Thyroid gland (tissue), 4 donors: ENCODE data around the gene SPRR2E.
"Not testable (repeated sequence)": the region's sequence is repeated elsewhere in the genome, so short reads cannot be mapped to it uniquely, and the experiment has no call there.

Source experiments
- CTCF ChIP-seq, 6 experiments: fragments of 200-600 bp in 3 of 6; fragments of 450-650 bp in 3 of 6; sonication (generic) in 3 of 6; IDR thresholded peaks; one replicate each; pipeline ENCODE4 v1.5.1; 2016 to 2019; ENCODE audit warnings: antibody characterized with exemption in 6 of 6, mild to moderate bottlenecking in 2 of 6, inconsistent platforms in 1 of 6, moderate library complexity in 1 of 6
- POLR2A ChIP-seq, 2 donors: fragments of 450-650 bp; IDR thresholded peaks; one replicate each; pipeline ENCODE4 v1.6.1; 2017; ENCODE audit warnings: antibody characterized with exemption in 2 of 2, mild to moderate bottlenecking in 2 of 2, moderate library complexity in 1 of 2

DNA sequence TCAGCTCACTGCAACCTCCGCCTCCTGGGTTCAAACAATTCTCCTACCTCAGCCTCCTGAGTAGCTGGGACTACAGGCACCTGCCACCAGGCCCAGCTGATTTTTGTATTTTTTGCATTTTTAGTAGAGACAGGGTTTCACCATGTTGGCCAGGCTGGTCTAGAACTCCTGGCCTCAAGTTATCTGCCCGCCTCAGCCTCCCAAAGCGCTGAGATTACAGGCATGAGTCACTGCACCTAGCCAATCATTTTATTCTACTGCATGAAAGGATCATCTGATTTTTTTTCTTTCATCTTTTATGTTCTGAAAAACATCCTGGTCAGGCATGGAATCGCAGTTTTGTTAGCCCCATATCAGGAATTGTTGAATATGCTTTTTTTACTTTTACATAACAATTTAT is 34.4 kb upstream of the SPRR2E start:
- not testable (repeated sequence) for TF ChIP-seq POLR2A, CTCF (IDR thresholded peaks at IDR 0.05)
